H1 (cell line): ENCODE measurements around the gene BACE2. TPM values are rescaled to one million over a fixed set of nuclear protein-coding genes. Genes with fewer than 3 reads are reported as not detected.

Experiments
- CTCF ChIA-PET: fragments of 300-600 bp; sonication (Branson Sonifier 250); formaldehyde crosslinking; loops from one replicate; lab custom pipeline; 2021; ENCODE audit not compliant: partially characterized antibody; lab: Charles Lee
- POLR2A ChIA-PET: fragments of 300-600 bp; sonication (Branson Sonifier 250); formaldehyde crosslinking; loops from one replicate; lab custom pipeline; 2021; ENCODE audit warnings: inconsistent platforms; ENCODE audit not compliant: partially characterized antibody; lab: Charles Lee
- DNase-seq, 2 experiments: peaks; one replicate each; pipeline versions ENCODE4 v3.0.0 to v3.0.0-alpha.2; 2010 to 2022; ENCODE audit warnings: low spot score in 2 of 2, low read depth in 1 of 2, mixed read lengths in 1 of 2
- FAIRE-seq: peaks from 2 replicates; lab custom pipeline; 2011; peaks lifted over from hg19 to GRCh38; lab: Jason Lieb, UNC
- H2AFZ ChIP-seq: 2 replicates; pipeline ENCODE4 v1.8.1; 2012; ENCODE audit warnings: low read length, inconsistent platforms
- H2AK5ac ChIP-seq: 2 replicates; pipeline ENCODE4 v1.6.1; 2013; ENCODE audit warnings: low read depth, low read length
- H2BK120ac ChIP-seq: replicated peaks from 2 replicates; pipeline ENCODE3; 2013; ENCODE audit warnings: low read depth, low read length, inconsistent platforms
- H2BK12ac ChIP-seq: 2 replicates; pipeline ENCODE4 v1.6.1; 2013; ENCODE audit warnings: low read depth, low read length
- H2BK15ac ChIP-seq: 2 replicates; pipeline ENCODE4 v1.6.1; 2013; ENCODE audit warnings: low read length
- H2BK20ac ChIP-seq: 2 replicates; pipeline ENCODE4 v1.6.1; 2013; ENCODE audit warnings: low read length
- H2BK5ac ChIP-seq: 2 replicates; pipeline ENCODE4 v1.6.1; 2013; ENCODE audit warnings: low read depth, low read length
- H3K14ac ChIP-seq: 2 replicates; pipeline ENCODE4 v1.6.1; 2013; ENCODE audit warnings: inconsistent platforms; ENCODE audit not compliant: insufficient read length
- H3K18ac ChIP-seq: 2 replicates; pipeline ENCODE4 v1.6.1; 2013; ENCODE audit warnings: low read length; ENCODE audit errors: extremely low read depth
- H3K23ac ChIP-seq: 2 replicates; pipeline ENCODE4 v1.6.1; 2013; ENCODE audit warnings: inconsistent platforms; ENCODE audit not compliant: insufficient read length
- H3K23me2 ChIP-seq: 2 replicates; pipeline ENCODE4 v1.6.1; 2013; ENCODE audit warnings: low read depth, low read length
- H3K27ac ChIP-seq: 2 replicates; pipeline ENCODE4 v1.6.1; 2011; ENCODE audit warnings: low read depth, low read length, inconsistent platforms
- H3K27me3 ChIP-seq, 4 experiments: replicated peaks in 1 of 4; 1 replicate in 1 of 4; 2 replicates in 3 of 4; pipeline versions ENCODE4 v1.6.1 to v1.8.1; 2011 to 2013; ENCODE audit warnings: low read length in 3 of 4, mild to moderate bottlenecking in 3 of 4, inconsistent platforms in 2 of 4, mixed read lengths in 2 of 4, moderate library complexity in 1 of 4; ENCODE audit not compliant: control insufficient read depth in 3 of 4, insufficient read depth in 3 of 4; ENCODE audit errors: extremely low read depth in 1 of 4
- H3K36me3 ChIP-seq, 4 experiments: 2 replicates each; pipeline versions ENCODE4 v1.6.1 to v1.8.1; 2011 to 2013; ENCODE audit warnings: mild to moderate bottlenecking in 4 of 4, low read length in 3 of 4, moderate library complexity in 2 of 4, control low read depth in 1 of 4, inconsistent platforms in 1 of 4; ENCODE audit not compliant: insufficient read depth in 4 of 4, control insufficient read depth in 2 of 4
- H3K4ac ChIP-seq: replicated peaks from 2 replicates; pipeline ENCODE3; 2013; ENCODE audit warnings: low read length, low read depth, mixed read lengths, inconsistent platforms; ENCODE audit not compliant: insufficient read length
- H3K4me1 ChIP-seq, 4 experiments: replicated peaks in 1 of 4; 1 replicate in 1 of 4; 2 replicates in 3 of 4; pipeline versions ENCODE4 v1.6.1 to v1.8.1; 2011 to 2013; ENCODE audit warnings: low read length in 3 of 4, inconsistent platforms in 2 of 4, mixed read lengths in 1 of 4; ENCODE audit not compliant: insufficient read depth in 4 of 4, control insufficient read depth in 3 of 4
- H3K4me2 ChIP-seq, 2 experiments: 2 replicates each; pipeline versions ENCODE4 v1.6.1 to v1.8.1; 2011 to 2013; ENCODE audit warnings: low read depth in 2 of 2, low read length in 2 of 2, control low read depth in 1 of 2, inconsistent platforms in 1 of 2, mild to moderate bottlenecking in 1 of 2; ENCODE audit not compliant: insufficient read depth in 1 of 2
- H3K4me3 ChIP-seq, 4 experiments: fragments of 200-600, 300-600 bp in 1 of 4; sonication (generic), shearing (Covaris generic), sonication (Bioruptor Twin) in 1 of 4; 2 replicates each; pipeline versions ENCODE4 v1.5.1 to v1.8.1; 2011 to 2016; ENCODE audit warnings: low read length in 4 of 4, low read depth in 3 of 4, control low read depth in 2 of 4, inconsistent platforms in 2 of 4, mild to moderate bottlenecking in 2 of 4, mixed read lengths in 1 of 4, moderate library complexity in 1 of 4; ENCODE audit not compliant: insufficient read depth in 2 of 4; ENCODE audit errors: extremely low read depth in 1 of 4
- H3K56ac ChIP-seq: replicated peaks from 2 replicates; pipeline ENCODE3; 2013; ENCODE audit warnings: low read depth, mild to moderate bottlenecking, mixed read lengths, low read length, inconsistent platforms; ENCODE audit not compliant: insufficient read length
- H3K79me1 ChIP-seq: 2 replicates; pipeline ENCODE4 v1.6.1; 2013; ENCODE audit warnings: low read depth, low read length, control low read depth
- H3K79me2 ChIP-seq, 2 experiments: 2 replicates each; pipeline versions ENCODE4 v1.6.1 to v1.8.1; 2012 to 2013; ENCODE audit warnings: low read length in 2 of 2, mild to moderate bottlenecking in 2 of 2, inconsistent platforms in 1 of 2; ENCODE audit not compliant: insufficient read depth in 2 of 2, control insufficient read depth in 1 of 2
- H3K9ac ChIP-seq, 4 experiments: replicated peaks in 1 of 4; 1 replicate in 1 of 4; 2 replicates in 3 of 4; pipeline versions ENCODE4 v1.6.1 to v1.8.1; 2011 to 2013; ENCODE audit warnings: low read depth in 3 of 4, low read length in 3 of 4, control low read depth in 2 of 4, mild to moderate bottlenecking in 2 of 4, moderate library complexity in 2 of 4, inconsistent platforms in 1 of 4; ENCODE audit errors: extremely low read depth in 1 of 4
- H3K9me3 ChIP-seq, 2 experiments: 2 replicates each; pipeline versions ENCODE4 v1.6.1 to v1.8.1; 2012 to 2013; ENCODE audit warnings: mild to moderate bottlenecking in 2 of 2, moderate library complexity in 2 of 2, control low read depth in 1 of 2, inconsistent platforms in 1 of 2, low read depth in 1 of 2, low read length in 1 of 2, mixed read lengths in 1 of 2; ENCODE audit not compliant: insufficient read depth in 2 of 2
- H4K20me1 ChIP-seq, 2 experiments: replicated peaks in 1 of 2; 2 replicates each; pipeline versions ENCODE3 to v1.8.1; 2011 to 2013; ENCODE audit warnings: inconsistent platforms in 2 of 2, low read length in 2 of 2, mild to moderate bottlenecking in 1 of 2; ENCODE audit not compliant: insufficient read depth in 2 of 2, control insufficient read depth in 1 of 2
- H4K5ac ChIP-seq: 2 replicates; pipeline ENCODE4 v1.6.1; 2013; ENCODE audit warnings: low read length, low read depth, mixed read lengths, inconsistent platforms; ENCODE audit not compliant: insufficient read length
- H4K8ac ChIP-seq: 2 replicates; pipeline ENCODE4 v1.8.0; 2013; ENCODE audit warnings: mild to moderate bottlenecking, moderate library complexity, low read length, inconsistent platforms; ENCODE audit not compliant: insufficient read depth; ENCODE audit errors: extremely low read depth
- H4K91ac ChIP-seq: replicated peaks from 2 replicates; pipeline ENCODE3; 2013; ENCODE audit warnings: low read length, mixed read lengths, inconsistent platforms; ENCODE audit not compliant: insufficient read length
- SAP30 ChIP-seq: fragments of 300-600 bp; sonication (generic); IDR thresholded peaks from 2 replicates; pipeline ENCODE4 v1.7.1; 2012; ENCODE audit warnings: low read length, moderate library complexity, mild to moderate bottlenecking, inconsistent platforms; ENCODE audit not compliant: insufficient read depth, insufficient replicate concordance
- WGBS, 2 experiments: shearing (Covaris generic) in 1 of 2; methylation state at CpG; one replicate each; pipeline versions ENCODE4 v1.1.6 to v1.1.7; 2013 to 2015; ENCODE audit warnings: low lambda C conversion rate in 2 of 2, mixed read lengths in 2 of 2, inconsistent platforms in 1 of 2, low coverage in 1 of 2, missing lambda C conversion rate in 1 of 2; ENCODE audit not compliant: insufficient replicate concordance in 2 of 2, insufficient coverage in 1 of 2, insufficient read length in 1 of 2; ENCODE audit errors: extremely low coverage in 1 of 2, missing lambda C conversion rate in 1 of 2; 5-methylcytosine and 5-hydroxymethylcytosine counted together
- polyA plus RNA-seq, 7 experiments: library from polyadenylated mRNA; depleted of rRNA in 3 of 7; stranded (reverse) in 5 of 7; unstranded in 2 of 7; fragments of >200 nt in 5 of 7; fragments of 200-250 nt in 2 of 7; gene quantifications; 1 replicate in 5 of 7; 2 replicates in 1 of 7; 4 replicates in 1 of 7; pipeline versions ENCODE4 v1.2.1 to v1.2.3, GENCODE V29; 2011 to 2013; ENCODE audit warnings: missing spikeins in 2 of 7, mixed read lengths in 2 of 7
- total RNA-seq: library from RNA; stranded (reverse); fragmentation: NEBNext Ultra II Directional; extraction: Animal tissue kit (Norgen Biotek cat#: 25700); gene quantifications from 2 replicates; pipeline ENCODE4 v1.2.1, GENCODE V29; 2021

BACE2 gene
- total and polyA plus RNA-seq, 2 of the 8 experiments (the other 6 are each of a cell fraction or from before 2014, with no cell fraction given): 8.1 to 10.9 TPM

DNA sequence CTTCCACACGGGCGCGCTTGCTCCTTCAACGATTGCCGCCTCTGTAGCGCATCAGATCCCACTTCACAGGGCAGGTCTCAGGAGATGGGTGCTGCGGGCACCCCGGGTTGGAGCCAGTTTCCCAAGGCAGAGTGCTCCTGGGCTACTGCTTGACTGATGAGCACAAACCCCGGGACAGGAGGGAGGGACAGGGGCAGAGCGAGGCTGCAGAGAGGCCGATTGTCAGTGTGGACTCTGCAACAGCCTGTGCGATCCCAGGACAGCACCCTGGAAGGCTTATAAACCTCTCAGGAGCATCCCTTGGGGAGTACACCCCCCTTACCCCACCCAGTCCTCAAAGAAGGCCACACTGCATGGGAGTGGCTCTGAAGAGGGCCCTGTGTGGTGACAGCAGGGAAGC lies 28.0 kb upstream of the BACE2 start:
- H3K4ac ChIP-seq: no peak overlapping the region
- H2BK20ac ChIP-seq: no peak overlapping the region
- POLR2A ChIA-PET: no interaction called here
- H2AFZ ChIP-seq: no peak overlapping the region
- H3K36me3 ChIP-seq: no peaks in the 10 kb centered on the region; a peak in 1 of 8 replicates
- no peak overlapping the region for H3K14ac ChIP-seq
- no peak overlapping the region for H3K56ac ChIP-seq
- FAIRE-seq: no peak
- no peak overlapping the region for H3K27ac ChIP-seq
- no peak overlapping the region for H3K18ac ChIP-seq
- peaks cover 0 to 6% of the 10 kb centered on the region in 2 experiments; a peak in 1 of 4 replicates for H3K9me3 ChIP-seq
- WGBS, 2 experiments: 95% methylated on average over 12 of the region's 12 CpGs; no CpG with 5 or more reads in 1 of the 2 experiments
- H4K20me1 ChIP-seq: peaks cover 0 to 2% of the 10 kb centered on the region in 2 experiments
- no peak overlapping the region for H4K8ac ChIP-seq
- H2BK120ac ChIP-seq: no peak overlapping the region
- no peak overlapping the region for H2AK5ac ChIP-seq
- H3K79me2 ChIP-seq: no peaks in the 10 kb centered on the region
- no peak overlapping the region for H3K4me3 ChIP-seq
- no peak overlapping the region for H2BK12ac ChIP-seq
- CTCF ChIA-PET: interaction anchor here (1.0 kb wide), 1 partner anchor 86 kb away, joined by 3 read pairs; no protein-coding TSS in a partner anchor
- H3K23me2 ChIP-seq: peaks cover 2% of the 10 kb centered on the region; the same call in 1 of the 2 replicates
- DNase-seq: no peak
- no peak overlapping the region for H2BK5ac ChIP-seq
- H3K9ac ChIP-seq: no peak overlapping the region
- no peak overlapping the region for H3K4me2 ChIP-seq
- no peaks in the 10 kb centered on the region for H3K79me1 ChIP-seq
- no peak overlapping the region for H4K91ac ChIP-seq
- no peak overlapping the region for H4K5ac ChIP-seq
- no peak overlapping the region for H3K23ac ChIP-seq
- H2BK15ac ChIP-seq: no peak overlapping the region
- TF ChIP-seq SAP30: no peak
- H3K4me1 ChIP-seq: peaks cover 0 to 2% (median 0%) of the 10 kb centered on the region in 4 experiments; a peak in 1 of 7 replicates
- H3K27me3 ChIP-seq: no peaks in the 10 kb centered on the region; a peak in 1 of 7 replicates
